Globus pallidus (tissue), 1 donor: ENCODE results near the gene DHX16.
A peak's percentile ranks its signal among the peaks of the same experiment; 100 is the strongest.
"Not testable (repeated sequence)": the region's sequence is repeated elsewhere in the genome, so short reads cannot be mapped to it uniquely, and the experiment has no call there.

Experiments
- DNase-seq: peaks from one replicate; pipeline ENCODE4 v3.0.0-alpha.2; 2015; ENCODE audit warnings: low spot score

The DHX16 gene

DNA sequence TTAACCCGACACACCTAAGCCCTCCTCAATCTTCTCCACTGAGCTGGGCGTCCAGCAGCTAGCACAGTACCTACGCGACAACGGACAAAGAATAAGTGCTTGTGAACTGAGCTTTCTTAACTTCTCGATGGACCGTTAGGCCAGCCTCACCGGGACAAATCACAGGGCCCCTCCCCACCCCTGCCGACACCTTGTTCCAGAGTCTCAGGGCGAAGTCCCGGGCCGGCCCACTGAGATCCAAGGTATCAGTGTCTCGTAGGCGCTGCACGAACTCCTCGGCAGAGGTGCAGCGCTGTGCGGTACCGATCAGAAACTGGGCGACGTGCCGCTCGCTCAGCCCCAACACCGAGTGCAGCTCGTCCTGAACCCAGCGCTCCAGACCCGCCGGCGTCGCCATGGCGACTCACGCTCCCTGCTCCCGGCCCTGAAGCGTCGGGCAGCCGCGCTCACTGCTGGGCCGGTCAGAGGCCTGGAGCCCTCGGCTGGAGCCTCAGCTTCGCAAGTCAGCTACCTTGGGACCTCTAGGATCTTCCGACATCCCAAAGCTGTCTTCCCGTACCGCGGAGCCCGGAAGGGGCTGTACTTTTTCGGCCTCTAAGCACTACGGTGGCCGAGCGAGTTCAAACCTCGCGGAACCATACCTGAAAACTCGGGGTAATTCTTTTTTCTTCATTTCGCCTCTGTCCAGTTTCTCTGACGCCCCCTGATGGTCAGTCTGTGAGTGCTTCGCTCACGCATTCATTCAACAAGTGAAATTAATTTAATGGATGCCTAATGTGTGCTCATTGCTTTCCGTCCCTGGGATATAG lies at the start of gene DHX16:
Gene DHX16 (minus strand): TSS at position 562 of the 809 bp plus-strand sequence. CDS start 165 bp downstream, at position 397.
- peak; percentile 86 for DNase-seq

DNA sequence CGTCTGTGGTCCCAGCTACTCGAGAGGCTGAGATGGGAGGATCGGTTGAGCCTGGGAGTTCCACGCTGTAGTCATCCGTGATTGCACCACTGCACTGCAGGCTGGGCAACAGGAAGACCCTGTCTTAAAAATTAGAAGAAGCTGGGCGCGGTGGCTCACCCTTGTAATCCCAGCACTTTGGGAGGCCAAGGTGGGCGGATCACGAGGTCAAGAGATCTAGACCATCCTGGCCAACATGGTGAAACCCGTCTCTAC lies 49.1 kb upstream of the DHX16 start:
- DNase-seq, result not testable (repeated sequence)

DNA sequence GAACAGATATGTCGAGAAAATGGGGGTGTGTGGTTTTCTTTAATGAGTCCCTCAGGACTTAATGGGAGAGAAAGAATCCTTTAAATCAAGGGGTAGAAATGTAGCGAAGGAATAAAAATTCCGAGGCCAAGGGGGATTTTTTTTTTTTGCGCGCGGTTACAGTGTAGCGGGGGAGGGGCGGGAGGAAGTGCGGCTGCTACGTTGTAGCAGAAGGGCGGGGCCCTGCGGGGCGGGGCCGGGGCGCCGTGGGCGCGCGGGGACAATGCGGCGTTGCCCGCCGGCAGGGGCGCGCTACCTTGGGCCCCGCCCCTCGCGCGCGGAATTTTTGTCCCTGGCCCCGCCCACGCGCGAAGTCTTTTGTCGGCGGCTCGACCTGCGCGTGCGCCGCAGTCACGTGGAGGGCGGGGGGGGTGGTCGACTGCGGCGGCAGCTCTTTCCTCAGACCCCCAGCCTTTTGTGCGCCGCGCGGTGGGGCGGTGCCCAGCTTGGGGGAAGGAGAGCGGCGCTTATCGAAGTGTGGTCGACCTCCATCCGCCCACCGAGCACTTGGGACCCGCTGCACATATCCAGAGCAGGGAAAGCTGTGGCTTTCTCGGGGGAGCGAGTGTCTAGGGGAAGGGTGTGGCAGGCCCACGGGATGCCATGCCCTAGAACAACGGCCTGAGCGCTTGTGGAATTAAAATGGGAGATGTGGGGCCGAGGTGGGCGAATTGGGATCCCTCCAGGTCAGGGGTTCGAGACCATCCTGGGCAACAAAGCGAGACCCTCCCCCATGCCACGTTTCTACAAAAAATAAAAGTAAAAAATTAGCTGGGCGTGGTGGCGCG lies 48.6 kb upstream of the DHX16 start:
- DNase-seq, result peak; percentile 86

DNA sequence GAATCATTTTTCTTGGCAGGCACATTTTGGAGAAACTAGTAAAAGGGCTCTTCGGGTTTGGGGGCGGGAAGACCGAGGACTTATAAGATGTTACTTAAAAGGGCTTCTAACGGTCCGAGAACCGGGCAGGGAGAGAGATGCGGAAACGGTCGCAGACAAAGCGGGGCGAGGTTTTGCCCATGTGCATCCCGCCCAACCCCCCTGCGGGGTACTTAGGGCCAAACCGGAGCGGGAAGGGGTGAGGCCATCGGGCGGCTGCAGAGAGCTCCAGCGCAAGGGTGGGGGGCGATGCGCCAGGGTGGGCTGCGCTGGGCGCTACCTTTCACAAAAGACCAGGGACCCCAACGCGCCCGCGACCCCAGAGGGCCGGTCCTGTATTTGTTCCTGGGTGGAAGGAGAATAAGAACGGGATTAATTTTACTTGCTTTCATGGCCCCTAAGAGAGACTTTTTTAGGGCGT lies 48.0 kb upstream of the DHX16 start:
- DNase-seq, result peak; percentile 71

DNA sequence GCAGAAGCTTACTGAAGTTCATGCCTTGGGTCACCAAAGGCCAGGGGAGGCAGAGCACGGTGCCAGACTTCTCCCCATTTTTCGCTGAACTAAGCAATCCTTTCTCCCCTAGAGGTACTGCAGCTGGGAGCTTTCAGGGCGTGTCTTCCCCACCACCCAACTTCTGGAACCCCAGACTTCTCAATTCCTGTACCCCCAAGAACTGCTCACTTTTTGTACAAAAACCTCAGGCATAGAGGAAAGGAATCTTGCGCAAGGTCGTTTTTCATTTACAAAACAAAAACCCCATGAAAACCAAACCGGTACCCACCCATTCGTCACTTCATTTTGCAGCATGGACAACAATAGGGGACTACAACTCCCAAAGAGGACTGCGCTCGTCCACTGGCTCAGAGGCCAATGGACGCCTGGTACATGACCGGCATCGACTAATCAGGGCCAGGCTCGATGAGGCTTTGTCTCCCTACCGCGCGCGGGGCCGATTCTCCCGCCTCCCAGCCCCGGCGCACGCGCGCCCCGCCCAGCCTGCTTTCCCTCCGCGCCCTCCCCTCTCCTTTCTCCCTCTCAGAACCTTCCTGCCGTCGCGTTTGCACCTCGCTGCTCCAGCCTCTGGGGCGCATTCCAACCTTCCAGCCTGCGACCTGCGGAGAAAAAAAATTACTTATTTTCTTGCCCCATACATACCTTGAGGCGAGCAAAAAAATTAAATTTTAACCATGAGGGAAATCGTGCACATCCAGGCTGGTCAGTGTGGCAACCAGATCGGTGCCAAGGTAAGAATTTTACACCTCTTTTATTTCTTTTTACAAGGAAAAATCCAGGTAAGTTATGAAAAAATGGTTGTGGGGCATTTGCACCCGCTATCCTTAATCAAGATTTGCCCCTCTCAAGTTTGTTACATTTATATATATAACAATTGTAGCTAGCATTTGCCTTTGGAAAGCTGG lies 47.3 kb upstream of the DHX16 start, which contains the start of gene TUBB:
Gene TUBB (plus strand): TSS at position 562 of the 947 bp plus-strand sequence. CDS start 155 bp downstream, at position 717.
- DNase-seq, result peak; percentile 99

DNA sequence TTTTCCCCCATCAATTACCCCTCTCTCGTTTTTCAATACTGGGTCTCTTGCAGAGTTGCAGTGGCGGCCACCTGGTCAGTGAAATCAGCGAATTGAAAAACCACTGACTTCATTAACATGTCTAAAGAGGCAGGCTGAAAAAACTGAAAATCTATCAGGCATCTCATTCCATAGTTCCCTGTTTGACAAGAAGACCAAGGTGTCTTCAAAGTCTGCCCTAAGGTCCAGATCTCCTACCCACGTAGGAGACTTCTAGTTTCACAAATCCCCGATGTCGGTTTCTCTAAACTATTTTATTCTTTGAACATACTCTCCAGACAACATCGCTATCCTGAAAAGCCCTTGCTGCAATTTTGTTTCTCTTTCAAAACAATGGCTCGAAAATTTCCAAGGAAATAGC lies 46.5 kb upstream of the DHX16 start:
- no peak for DNase-seq

DNA sequence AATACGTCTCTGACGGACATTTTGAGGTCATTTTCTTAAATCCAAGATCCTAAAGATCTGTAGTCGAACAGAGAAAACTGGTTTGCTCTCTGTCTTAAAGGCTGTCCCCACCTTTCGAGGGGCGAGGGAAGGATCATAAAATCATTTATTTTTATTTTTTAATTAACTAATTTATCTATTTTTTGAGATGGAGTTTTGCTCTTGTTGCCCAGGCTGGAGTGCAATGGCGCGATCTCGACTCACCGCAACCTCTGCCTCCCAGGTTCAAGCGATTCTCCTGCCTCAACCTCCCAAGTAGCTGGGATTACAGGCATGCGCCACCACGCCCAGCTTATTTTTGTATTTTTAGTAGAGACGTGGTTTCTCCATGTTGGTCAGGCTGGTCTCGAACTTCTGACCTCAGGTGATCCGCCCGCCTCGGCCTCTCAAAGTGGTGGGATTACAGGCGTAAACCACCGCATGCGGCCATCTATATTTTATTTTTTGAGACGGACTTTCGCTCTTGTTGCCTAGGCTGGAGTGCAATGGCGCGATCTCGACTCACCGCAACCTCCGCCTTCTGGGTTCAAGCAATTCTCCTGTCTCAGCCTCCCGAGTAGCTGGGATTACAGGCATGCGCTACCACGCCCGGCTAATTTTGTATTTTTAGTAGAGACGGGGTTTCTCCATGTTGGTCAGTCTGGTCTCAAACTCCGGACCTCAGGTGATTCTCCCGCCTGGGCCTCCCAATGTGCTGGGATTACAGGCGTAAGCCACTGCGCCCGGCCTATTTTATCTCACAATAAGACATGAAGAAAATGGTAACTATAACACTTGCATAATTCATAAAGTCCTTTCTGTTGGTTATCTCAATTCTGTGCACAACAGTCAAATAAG lies 45.3 kb upstream of the DHX16 start:
- not testable (repeated sequence) for DNase-seq

DNA sequence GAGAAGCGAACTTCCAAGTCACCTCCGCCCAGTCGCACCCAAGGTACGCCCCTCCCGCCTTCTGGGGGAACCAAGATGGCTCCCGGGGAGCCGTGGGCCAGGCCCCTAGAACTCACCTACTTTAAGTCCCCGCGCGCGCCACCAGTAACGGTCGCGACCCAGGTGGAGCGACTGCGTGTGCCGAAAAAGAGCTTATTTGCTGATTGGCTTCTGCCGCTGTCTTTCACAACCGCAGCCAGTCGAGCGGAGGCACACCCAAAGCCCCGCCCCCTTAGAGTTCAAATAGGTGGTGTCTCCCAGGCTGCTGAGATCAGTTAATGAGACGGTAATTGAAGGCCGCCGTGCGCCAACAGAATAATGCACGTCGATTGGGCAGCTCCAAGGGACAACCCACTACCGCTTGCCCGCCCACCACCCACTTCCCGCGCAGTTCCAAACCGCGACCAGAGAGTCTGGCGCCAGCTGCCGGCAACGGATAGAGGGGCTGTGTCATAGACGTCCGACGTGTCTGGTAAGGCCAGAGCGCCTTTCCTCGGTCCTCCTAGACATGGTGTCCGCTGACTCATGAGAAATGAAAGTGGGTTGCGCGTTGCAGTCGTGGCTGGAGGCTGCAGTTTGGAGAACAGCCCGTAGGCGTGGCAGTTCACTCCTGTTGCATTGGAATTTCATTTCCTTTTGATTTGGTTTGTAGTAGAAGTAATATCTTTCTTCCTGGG lies 44.5 kb upstream of the DHX16 start, which contains the start of gene MDC1:
Gene MDC1 (minus strand): TSS at position 153 of the 716 bp plus-strand sequence. CDS start 2,106 bp downstream, outside the sequence.
- peak; percentile 100 for DNase-seq

DNA sequence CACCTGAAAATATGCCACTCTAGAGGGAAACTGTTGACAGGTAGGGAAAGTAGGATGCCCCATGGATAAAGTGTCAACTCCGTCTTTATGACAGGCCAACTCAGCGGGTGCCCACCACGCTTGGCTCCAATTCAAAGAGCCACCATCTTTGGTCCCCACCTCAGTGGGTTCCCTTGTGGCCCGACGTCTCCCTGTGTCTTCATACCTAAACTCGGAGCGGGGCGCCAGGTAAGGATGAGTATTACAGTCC lies 44.0 kb upstream of the DHX16 start:
- DNase-seq, result no peak

DNA sequence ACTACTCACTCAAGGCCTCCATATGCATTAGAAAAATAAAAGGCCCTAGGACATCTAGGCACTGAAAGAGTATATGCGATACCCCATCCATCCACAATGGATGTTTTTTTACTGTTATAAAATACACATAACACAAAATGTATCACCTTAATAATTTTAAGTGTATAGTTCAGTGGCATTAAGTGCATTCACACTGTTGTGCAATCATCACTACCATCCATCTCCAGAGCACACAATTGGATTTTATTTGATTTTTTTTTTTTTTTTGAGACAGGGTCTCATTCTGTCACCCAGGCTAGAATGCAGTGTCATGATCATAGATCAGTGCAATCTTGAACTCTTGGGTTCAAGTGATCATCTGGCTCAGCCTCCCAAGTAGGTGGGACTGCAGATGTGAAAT lies 41.5 kb upstream of the DHX16 start:
- no peak for DNase-seq

DNA sequence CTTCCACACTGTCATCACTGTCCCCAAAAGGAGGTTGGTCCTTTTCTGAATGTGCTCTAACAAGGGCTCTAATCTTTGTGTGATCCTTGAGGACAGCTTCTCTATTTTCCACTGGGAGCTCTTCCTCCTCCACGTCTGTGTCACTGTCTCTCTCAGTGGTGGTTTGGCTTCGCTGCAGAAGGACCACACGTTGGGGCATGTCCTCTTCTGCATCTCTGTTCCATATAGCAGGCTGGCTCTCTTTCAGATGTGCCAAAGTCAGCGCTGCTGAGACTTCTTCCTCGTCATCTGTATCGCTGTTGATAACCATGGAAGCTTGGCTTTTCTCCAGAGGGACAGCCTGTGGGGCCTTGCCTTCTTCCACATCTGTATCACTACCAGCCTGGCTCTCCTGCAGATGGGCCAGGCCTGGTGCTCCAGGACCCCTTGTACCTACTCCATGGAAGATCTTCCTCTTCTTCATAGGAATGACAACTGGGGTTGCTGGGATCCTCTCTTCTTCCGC lies 39.7 kb upstream of the DHX16 start:
- DNase-seq, result no peak

DNA sequence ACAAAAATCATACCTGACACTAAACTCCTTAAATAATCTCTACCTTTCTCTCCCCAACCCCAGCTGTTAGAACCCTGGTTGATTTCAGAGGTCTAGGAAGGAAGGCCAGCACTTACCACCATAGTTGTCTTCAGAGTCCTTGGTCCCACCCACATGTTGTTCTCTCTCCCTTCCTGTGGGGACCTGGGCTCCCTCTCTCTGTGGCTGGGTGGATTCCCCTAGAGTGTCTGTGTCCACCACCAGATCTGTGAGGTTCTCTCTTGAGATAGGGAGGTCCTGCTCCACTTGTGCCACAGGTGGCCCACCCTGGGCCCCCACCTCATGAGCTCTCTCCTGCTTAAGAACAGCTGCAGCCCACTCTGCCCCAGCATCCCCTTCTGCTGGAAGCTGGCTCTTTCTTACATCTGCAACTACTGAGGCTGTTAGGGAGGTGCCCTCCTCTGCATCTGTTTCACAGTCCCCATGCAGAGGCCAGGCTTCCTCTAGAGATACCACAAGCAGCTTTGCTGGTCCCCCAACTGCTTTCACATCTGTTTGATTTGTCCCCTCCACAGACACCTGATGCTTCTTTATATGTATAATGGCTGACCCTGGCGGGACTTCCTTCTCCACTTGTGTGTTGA lies 39.1 kb upstream of the DHX16 start:
- DNase-seq, result no peak

DNA sequence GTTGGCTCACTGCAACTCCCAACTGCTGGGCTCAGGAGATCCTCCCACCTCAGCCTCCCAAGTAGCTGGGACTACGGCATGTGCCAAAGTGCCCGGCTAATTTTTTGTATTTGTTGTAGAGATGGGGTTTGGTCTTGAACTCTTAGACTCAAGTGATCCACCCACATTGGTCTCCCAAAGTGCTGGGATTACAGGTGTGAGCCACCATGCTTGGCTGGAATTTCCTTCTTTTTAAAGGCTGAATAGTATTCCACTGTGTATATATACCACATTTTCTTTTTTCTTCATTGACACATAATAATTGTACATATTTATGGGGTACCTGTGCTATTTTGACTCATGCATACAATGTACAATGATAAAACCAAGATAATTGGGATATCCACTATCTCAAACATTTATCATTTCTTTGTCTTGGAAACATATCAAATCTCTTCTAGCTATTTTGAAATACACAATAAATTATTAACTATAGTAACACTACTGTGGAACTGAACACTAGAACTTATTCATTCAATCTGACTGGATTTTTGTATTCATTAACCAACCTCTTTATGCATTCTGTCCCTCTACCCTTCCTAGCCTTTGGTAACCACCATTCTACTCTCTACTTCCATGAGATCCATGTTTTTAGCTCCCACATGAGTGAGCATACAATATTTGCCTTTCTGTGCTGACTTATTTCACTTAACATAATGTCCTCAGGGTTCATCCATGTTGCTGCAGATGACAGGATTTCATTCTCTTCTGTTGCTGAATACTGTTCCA lies 36.5 kb upstream of the DHX16 start:
- DNase-seq, result no peak

DNA sequence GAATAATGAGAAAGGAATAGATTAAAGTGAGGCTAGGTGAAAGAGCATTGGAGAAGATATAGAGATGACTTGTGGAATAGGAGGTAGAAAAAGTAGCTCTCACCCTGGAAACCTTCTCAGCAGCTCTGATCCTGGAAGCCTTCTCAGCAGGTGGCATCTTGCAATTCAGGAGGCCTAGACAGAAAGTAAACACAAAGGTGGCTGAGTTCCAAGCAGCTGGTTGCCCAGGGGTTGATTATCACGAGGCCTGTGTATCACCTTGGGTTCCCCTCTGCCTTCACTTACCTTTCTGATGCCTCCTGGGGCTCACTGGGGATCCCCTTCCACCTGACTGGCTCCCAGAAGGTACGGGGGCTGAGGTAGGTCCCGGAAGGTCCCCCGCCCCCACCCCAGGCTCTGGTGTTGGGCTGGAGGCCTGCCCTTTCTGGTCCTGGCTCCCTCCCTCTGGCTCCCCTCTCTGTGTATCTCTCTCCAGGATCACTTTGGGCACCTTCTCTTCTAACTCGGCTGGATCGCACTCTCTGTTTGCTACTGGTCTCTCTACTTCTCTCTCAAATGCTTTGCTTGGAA lies 34.6 kb upstream of the DHX16 start:
- DNase-seq, result no peak

DNA sequence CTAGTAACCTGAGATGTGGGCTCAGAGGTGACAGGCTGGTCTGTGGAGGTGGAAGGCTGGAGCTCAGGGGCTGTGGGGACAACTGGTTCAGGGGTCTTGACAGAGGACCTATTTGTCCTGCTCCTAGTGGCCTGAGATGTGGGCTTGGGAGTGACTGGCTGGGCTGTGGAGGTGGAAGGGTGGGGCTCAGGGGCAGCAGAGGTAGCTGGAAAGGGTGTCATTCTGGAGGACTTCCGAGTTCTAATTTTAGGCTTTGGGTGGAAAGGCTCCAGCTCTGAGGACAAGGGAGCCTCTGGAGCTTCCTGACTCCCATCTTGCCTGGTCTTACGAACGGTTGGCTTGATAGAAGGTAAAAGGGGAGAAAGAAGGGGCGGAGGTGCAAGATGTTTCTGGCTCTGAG lies 32.8 kb upstream of the DHX16 start:
- DNase-seq, result no peak

DNA sequence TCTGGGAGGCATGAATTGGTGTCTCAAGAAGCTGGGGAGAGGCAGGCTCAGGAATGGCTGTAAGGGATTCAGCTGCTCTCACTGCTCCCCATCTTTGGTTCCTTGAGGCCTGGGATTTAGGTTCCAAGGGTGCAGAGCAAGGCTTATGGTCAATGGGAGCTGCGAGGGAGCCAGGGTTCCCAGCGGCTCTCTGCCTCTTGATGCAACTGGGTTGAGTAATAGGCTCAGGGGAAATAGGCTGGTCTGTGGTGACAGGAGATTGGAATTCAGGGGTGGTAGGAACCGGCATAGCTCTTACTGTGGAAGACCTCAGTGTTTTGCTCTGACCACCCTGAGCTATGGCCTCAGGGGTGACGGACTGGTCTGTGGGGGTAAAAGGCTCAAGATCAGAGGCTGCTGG lies 31.0 kb upstream of the DHX16 start:
- no peak for DNase-seq

DNA sequence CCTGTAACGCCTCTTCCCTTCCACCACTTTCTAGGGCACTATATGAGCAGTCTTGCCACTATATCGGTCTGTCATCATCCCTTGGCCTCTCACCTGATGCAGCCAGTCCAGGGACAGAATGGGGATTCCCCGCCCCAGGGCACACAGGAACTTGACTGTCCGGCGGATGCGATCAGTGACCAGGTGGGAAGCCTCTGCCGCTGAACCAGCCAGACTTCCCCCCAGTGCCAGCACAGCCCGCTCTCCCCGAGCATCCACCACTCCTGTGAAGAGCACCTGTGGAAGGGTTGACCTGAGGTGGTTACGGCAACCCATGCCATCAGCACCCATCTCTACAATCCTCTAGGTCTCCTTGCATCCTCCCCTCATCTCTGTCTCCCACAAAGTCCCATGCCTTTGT lies 30.2 kb upstream of the DHX16 start:
- DNase-seq, result no peak

DNA sequence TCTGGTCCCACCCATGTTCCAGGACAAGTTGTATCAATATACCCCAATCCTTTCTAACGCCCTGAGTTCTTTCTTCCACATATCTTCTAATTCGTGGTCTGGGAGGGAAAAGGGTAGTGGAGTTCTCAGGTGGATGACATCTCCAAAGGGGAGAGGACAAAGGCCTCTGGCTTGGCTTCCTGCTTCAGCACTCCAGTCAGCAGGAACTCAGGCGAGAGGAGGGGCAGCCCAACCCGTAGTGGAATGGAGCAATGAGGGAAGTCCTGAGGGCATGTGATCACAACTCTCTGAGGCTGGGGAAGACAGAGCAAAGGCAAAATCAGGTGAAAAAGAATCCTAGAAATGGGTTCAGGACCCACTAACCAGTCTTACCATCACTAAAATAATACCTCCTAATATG lies 27.5 kb upstream of the DHX16 start:
- no peak for DNase-seq

DNA sequence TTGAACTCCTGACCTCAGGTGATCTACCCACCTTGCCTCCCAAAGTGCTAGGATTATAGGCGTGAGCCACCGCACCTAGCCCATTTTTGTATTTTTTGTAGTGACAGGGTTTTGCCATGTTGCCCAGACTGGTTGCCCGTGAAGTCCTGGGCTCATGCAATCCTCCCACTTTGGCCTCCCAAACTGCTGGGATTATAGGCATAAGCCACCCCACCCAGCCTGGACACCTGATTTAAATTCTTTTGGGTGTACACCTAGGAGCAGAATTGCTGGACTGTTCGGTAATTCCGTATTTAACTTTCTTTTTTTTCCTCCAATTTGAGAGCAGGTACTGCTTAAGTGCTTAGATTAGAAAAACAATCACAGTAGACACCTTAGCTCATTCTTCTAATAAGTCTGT lies 23.6 kb upstream of the DHX16 start:
- no peak for DNase-seq
